HUES6 (cell line): ENCODE results near the gene VPS26C.

ENCODE experiments used
- H3K27ac ChIP-seq: 2 replicates; pipeline ENCODE4 v1.7.0; 2013; ENCODE audit warnings: low read depth, mild to moderate bottlenecking, low read length, inconsistent platforms
- H3K27me3 ChIP-seq: 2 replicates; pipeline ENCODE4 v1.6.1; 2013; ENCODE audit warnings: low read length; ENCODE audit not compliant: control insufficient read depth, insufficient read depth
- H3K36me3 ChIP-seq: 2 replicates; pipeline ENCODE4 v1.6.1; 2013; ENCODE audit warnings: low read length; ENCODE audit not compliant: control insufficient read depth, insufficient read depth
- H3K4me1 ChIP-seq: 2 replicates; pipeline ENCODE4 v1.6.1; 2013; ENCODE audit warnings: low read length; ENCODE audit not compliant: control insufficient read depth, insufficient read depth
- H3K4me3 ChIP-seq: 2 replicates; pipeline ENCODE4 v1.5.1; 2013; ENCODE audit warnings: low read depth, low read length
- H3K9ac ChIP-seq: one replicate; pipeline ENCODE4 v1.6.1; 2013; ENCODE audit warnings: mild to moderate bottlenecking, low read length
- H3K9me3 ChIP-seq: 2 replicates; pipeline ENCODE4 v1.6.1; 2013; ENCODE audit warnings: low read depth, low read length; ENCODE audit not compliant: control insufficient read depth, insufficient read depth

The VPS26C gene

GRCh38 chr21:37199057-37199924 lies 67.8 kb downstream of the VPS26C start:
- Histone ChIP-seq H3K27me3 (no peaks in the 10 kb centered on the region), H3K27ac (no peak overlapping the region), H3K9ac (no peak overlapping the region), H3K4me3 (no peak overlapping the region), H3K36me3 (peaks cover 51% of the 10 kb centered on the region), H3K9me3 (no peaks in the 10 kb centered on the region), H3K4me1 (peaks cover 6% of the 10 kb centered on the region; the same call in 1 of the 2 replicates)

- Histone ChIP-seq H3K27ac (no peak overlapping the region), H3K9me3 (no peaks in the 10 kb centered on the region), H3K36me3 (peaks cover 47% of the 10 kb centered on the region), H3K4me3 (no peak overlapping the region), H3K27me3 (no peaks in the 10 kb centered on the region), H3K9ac (no peak overlapping the region), H3K4me1 (peaks cover 16% of the 10 kb centered on the region)
Measured at GRCh38 chr21:37197746-37198145, 69.4 kb downstream of the VPS26C start.

GRCh38 chr21:37196847-37197246 lies 70.3 kb downstream of the VPS26C start:
- Histone ChIP-seq H3K27me3 (no peaks in the 10 kb centered on the region), H3K9me3 (no peaks in the 10 kb centered on the region), H3K36me3 (peaks cover 44% of the 10 kb centered on the region), H3K9ac (no peak overlapping the region), H3K4me3 (no peak overlapping the region), H3K27ac (no peak overlapping the region), H3K4me1 (peaks cover 14% of the 10 kb centered on the region)

GRCh38 chr21:37195610-37196009 lies 71.5 kb downstream of the VPS26C start:
- peaks cover 14% of the 10 kb centered on the region for H3K4me1 ChIP-seq
- no peaks in the 10 kb centered on the region for H3K27me3 ChIP-seq
- H3K9ac ChIP-seq, result no peak overlapping the region
- H3K4me3 ChIP-seq, result no peak overlapping the region
- H3K9me3 ChIP-seq, result no peaks in the 10 kb centered on the region
- H3K36me3 ChIP-seq, result peaks cover 34% of the 10 kb centered on the region
- H3K27ac ChIP-seq, result no peak overlapping the region

- no peaks in the 10 kb centered on the region for H3K9me3 ChIP-seq
- H3K27ac ChIP-seq, result no peak overlapping the region
- no peaks in the 10 kb centered on the region for H3K27me3 ChIP-seq
- no peak overlapping the region for H3K4me3 ChIP-seq
- peaks cover 32% of the 10 kb centered on the region for H3K36me3 ChIP-seq
- peaks cover 14% of the 10 kb centered on the region for H3K4me1 ChIP-seq
- H3K9ac ChIP-seq, result no peak overlapping the region
Measured at GRCh38 chr21:37195059-37195458, 72.1 kb downstream of the VPS26C start.

- no peak overlapping the region for H3K9ac ChIP-seq
- H3K36me3 ChIP-seq, result peaks cover 34% of the 10 kb centered on the region
- no peak overlapping the region for H3K4me3 ChIP-seq
- no peaks in the 10 kb centered on the region for H3K27me3 ChIP-seq
- H3K9me3 ChIP-seq, result no peaks in the 10 kb centered on the region
- H3K27ac ChIP-seq, result no peak overlapping the region
- H3K4me1 ChIP-seq, result peaks cover 14% of the 10 kb centered on the region
Measured at GRCh38 chr21:37193676-37194075, 73.5 kb downstream of the VPS26C start.

GRCh38 chr21:37193006-37193405 lies 74.1 kb downstream of the VPS26C start:
- Histone ChIP-seq H3K4me3 (no peak overlapping the region), H3K27me3 (no peaks in the 10 kb centered on the region), H3K9ac (no peak overlapping the region), H3K9me3 (no peaks in the 10 kb centered on the region), H3K27ac (no peak overlapping the region), H3K4me1 (peaks cover 14% of the 10 kb centered on the region), H3K36me3 (peaks cover 32% of the 10 kb centered on the region)

- no peak overlapping the region for H3K4me3 ChIP-seq
- H3K4me1 ChIP-seq, result peaks cover 14% of the 10 kb centered on the region
- no peak overlapping the region for H3K27ac ChIP-seq
- H3K36me3 ChIP-seq, result peaks cover 38% of the 10 kb centered on the region
- no peaks in the 10 kb centered on the region for H3K27me3 ChIP-seq
- no peaks in the 10 kb centered on the region for H3K9me3 ChIP-seq
- H3K9ac ChIP-seq, result no peak overlapping the region
Measured at GRCh38 chr21:37192019-37192418, 75.1 kb downstream of the VPS26C start.

- Histone ChIP-seq H3K4me1 (peaks cover 11% of the 10 kb centered on the region; the same call in 1 of the 2 replicates), H3K9ac (no peak overlapping the region), H3K4me3 (no peak overlapping the region), H3K27me3 (no peaks in the 10 kb centered on the region), H3K27ac (no peak overlapping the region), H3K9me3 (no peaks in the 10 kb centered on the region; the same call in 1 of the 2 replicates), H3K36me3 (peaks cover 32% of the 10 kb centered on the region)
Measured at GRCh38 chr21:37188825-37189224, 78.3 kb downstream of the VPS26C start.

GRCh38 chr21:37186983-37187382 lies 80.2 kb downstream of the VPS26C start:
- H3K9ac ChIP-seq, result no peak overlapping the region
- H3K9me3 ChIP-seq, result no peaks in the 10 kb centered on the region; the same call in 1 of the 2 replicates
- no peak overlapping the region for H3K4me3 ChIP-seq
- no peak overlapping the region for H3K27ac ChIP-seq
- H3K27me3 ChIP-seq, result no peaks in the 10 kb centered on the region
- peaks cover 35% of the 10 kb centered on the region for H3K36me3 ChIP-seq
- no peaks in the 10 kb centered on the region for H3K4me1 ChIP-seq

- Histone ChIP-seq H3K36me3 (peaks cover 32% of the 10 kb centered on the region), H3K9me3 (no peaks in the 10 kb centered on the region; the same call in 1 of the 2 replicates), H3K27me3 (no peaks in the 10 kb centered on the region), H3K27ac (no peak overlapping the region), H3K4me3 (no peak overlapping the region), H3K4me1 (no peaks in the 10 kb centered on the region), H3K9ac (no peak overlapping the region)
Measured at GRCh38 chr21:37184784-37185593, 82.1 kb downstream of the VPS26C start.
